ENCODE measurements around the gene NRXN2.

NRXN2 gene

DNA sequence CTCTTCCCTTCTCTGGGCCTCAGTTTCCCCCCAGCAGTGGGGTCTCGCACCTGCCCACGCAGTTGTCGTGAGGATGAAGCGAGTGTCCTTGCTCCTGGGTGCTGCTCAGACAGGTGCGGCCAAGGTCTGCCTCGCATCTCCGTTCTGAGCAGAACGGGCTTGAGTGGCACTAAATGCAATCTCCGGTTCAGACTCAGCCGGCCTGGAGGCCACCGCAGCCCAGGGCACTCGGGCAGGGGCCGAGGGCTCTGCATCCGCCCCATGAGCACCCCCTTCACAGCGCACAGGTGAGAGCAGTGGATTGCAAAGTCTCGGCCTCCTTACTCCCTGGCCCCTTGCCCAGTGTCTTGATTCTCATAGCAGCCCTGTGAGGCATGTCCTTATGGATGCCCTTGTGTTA, 162.1 kb downstream of the NRXN2 start:
- DNase-seq = no peak

DNA sequence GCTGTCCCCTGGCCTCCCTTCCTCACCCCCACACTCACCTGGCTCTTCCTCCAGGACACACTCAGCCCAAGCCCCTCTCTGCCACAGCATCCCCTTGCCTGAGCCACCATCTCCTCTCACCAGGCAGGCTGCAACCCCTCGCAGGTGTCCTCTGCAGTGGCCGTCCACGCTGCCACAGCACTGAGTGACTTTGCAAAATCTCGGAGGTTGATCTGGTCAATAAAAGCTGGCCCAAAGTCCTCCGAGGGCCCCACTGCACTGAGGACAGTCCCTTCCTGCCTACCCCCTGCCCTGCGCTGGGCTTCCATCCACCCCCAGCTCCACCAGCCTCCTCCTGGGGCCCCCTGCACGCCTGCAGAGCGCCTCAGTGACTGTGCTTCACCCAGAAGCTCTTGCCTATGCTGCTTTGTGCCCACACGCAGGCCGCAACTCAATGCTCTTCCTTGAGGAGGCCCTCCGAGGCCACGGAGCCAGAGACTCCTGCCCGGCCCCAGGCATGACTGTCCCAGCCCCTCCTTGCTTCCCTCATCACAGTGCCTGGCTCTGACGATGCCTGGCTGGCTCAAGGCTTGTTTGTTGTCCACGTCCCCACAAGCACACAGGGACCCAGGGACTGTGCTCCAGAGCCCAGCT, 162.7 kb downstream of the NRXN2 start:
- DNase-seq = no peak

DNA sequence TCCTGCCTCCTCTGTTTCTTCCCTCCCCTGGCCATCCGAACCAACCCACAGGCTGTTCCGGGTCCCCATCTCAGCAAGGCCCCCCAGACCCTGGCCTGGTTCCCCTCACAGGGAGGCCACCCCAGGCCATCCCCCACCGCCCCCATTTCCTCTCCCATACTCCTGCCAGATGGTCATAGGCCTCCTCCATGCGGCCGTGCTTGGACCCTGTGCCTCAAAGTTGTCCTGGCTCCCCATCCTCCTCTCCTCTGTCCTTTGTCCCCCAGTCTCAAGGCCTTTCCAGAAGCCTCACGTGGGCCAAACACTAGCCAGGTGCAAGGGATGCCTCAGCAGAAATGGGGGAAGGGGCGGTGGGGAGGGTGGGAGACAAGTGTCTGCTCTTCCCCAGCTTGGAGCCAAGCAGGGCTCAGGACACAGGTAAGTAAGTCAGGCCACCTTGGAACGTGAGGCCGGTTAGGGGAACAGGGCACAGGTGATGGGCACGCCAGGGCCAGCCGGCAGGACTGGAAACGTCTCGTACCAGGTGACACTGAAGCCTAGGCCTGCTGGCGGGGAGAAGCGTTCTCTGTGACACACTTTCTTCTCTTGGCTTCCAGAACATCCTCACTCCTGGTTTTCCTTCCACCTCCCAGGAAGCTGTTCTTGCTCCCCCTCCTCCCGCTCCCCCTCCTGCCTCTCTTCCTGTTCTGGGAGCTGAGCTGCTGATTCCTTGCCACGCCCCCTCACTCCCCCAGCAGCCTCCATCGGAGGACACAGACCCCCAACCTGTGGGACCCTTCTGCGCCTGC, 163.5 kb downstream of the NRXN2 start:
- no peak for DNase-seq

GRCh38 chr11:64558869-64559268, 164.1 kb downstream of the NRXN2 start:
- no peak for DNase-seq

- DNase-seq = no peak
These were observed 164.8 kb downstream of the NRXN2 start for GRCh38 chr11:64558065-64558745.

DNA sequence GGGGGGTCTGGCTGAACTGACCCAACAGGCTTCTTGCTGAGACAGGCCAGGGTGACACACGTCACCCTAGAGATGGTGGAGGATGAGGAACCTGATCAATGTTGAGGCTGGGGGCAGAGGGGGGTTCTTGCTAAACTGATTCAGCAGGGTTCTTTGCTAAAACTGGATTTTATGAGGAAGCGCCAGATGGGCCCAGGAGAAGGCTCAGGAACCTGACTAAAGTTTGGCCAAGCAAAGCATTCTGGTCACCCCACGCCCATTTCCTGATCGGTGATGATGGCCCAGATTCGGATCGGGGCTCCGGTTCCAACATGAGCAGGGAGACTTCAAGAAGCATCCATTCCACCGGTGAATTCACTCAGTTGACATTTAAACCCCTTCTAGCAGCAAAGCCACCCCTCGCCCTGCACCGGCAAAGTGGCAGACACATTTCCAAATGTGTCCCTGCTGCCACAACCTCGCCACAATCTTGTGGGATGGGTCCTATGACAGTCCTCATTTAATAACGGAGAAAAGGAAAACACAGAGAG, 166.2 kb downstream of the NRXN2 start:
- DNase-seq = no peak
